PC-3 (cell line): Measurements from ENCODE around the gene RING1. TPM values are rescaled to one million over a fixed set of nuclear protein-coding genes. Genes with fewer than 3 reads are reported as not detected.

Source experiments
- ATAC-seq: fragments of 200-7000 bp; cut with Tn5 transposase; 2 replicates; pipeline ENCODE4 v1.9.1; 2020; ENCODE audit warnings: mild to moderate bottlenecking, moderate library complexity
- BruUV-seq: library from RNA; stranded (reverse); fragments of 400-500 nt; replicated peaks from 2 replicates; lab custom pipeline; 2021; lab: Mats Ljungman, UMichigan
- CTCF ChIA-PET: fragments of 300-600 bp; sonication (Branson Sonifier 250); formaldehyde crosslinking; loops from one replicate; lab custom pipeline; 2022; ENCODE audit warnings: antibody characterized with exemption; lab: Charles Lee
- POLR2A ChIA-PET: fragments of 300-600 bp; sonication (Branson Sonifier 250); formaldehyde crosslinking; loops from one replicate; lab custom pipeline; 2022; ENCODE audit warnings: antibody characterized with exemption; ENCODE audit not compliant: unreplicated experiment; lab: Charles Lee
- DNase-seq: peaks from one replicate; pipeline ENCODE4 v3.0.0-alpha.2; 2015
- H2AFZ ChIP-seq: fragments of 300-600 bp; sonication (generic); 2 replicates; pipeline ENCODE4 v1.6.0; 2016; ENCODE audit warnings: antibody characterized with exemption, low read length
- H3F3A ChIP-seq: fragments of 300-600 bp; sonication (generic); one replicate; pipeline ENCODE4 v1.6.0; 2017; ENCODE audit warnings: antibody characterized with exemption, low read length, control low read depth, mild to moderate bottlenecking; ENCODE audit not compliant: unreplicated experiment
- H3K27ac ChIP-seq: fragments of 300-600 bp; sonication (generic); 2 replicates; pipeline ENCODE4 v1.5.1; 2016; ENCODE audit warnings: mild to moderate bottlenecking, low read length
- H3K27me3 ChIP-seq: fragments of 300-600 bp; sonication (generic); 2 replicates; pipeline ENCODE4 v1.6.1; 2016; ENCODE audit warnings: low read length, mixed read lengths
- H3K36me3 ChIP-seq: fragments of 300-600 bp; sonication (generic); 2 replicates; pipeline ENCODE4 v1.6.1; 2016; ENCODE audit warnings: low read depth, mixed run types, low read length, mixed read lengths
- H3K4me1 ChIP-seq: fragments of 300-600 bp; sonication (generic); 2 replicates; pipeline ENCODE4 v1.5.1; 2016; ENCODE audit warnings: low read length; ENCODE audit not compliant: insufficient read depth
- H3K4me2 ChIP-seq: fragments of 300-600 bp; sonication (generic); 2 replicates; pipeline ENCODE4 v1.6.0; 2016; ENCODE audit warnings: low read length
- H3K4me3 ChIP-seq: fragments of 300-600 bp; sonication (generic); 2 replicates; pipeline ENCODE4 v1.5.1; 2016; ENCODE audit warnings: mild to moderate bottlenecking, low read length, mixed read lengths
- H3K79me2 ChIP-seq: fragments of 300-600 bp; sonication (generic); 2 replicates; pipeline ENCODE4 v1.6.1; 2017; ENCODE audit warnings: low read length, mixed read lengths
- H3K9ac ChIP-seq: fragments of 300-600 bp; sonication (generic); 2 replicates; pipeline ENCODE4 v1.6.0; 2016; ENCODE audit warnings: mild to moderate bottlenecking, low read length
- H3K9me2 ChIP-seq: fragments of 300-600 bp; sonication (generic); replicated peaks from 2 replicates; pipeline ENCODE4 v1.6.1; 2016; ENCODE audit warnings: mixed run types, low read length, mixed read lengths
- H3K9me3 ChIP-seq: fragments of 300-600 bp; sonication (generic); 2 replicates; pipeline ENCODE4 v1.6.1; 2016; ENCODE audit warnings: low read length, mixed read lengths
- H4K20me1 ChIP-seq: fragments of 300-600 bp; sonication (generic); 2 replicates; pipeline ENCODE4 v1.6.1; 2016; ENCODE audit warnings: low read length, mixed read lengths
- CTCF ChIP-seq: fragments of 300-600 bp; sonication (generic); conservative IDR thresholded peaks from 2 replicates; pipeline ENCODE4 v1.5.1; 2017; ENCODE audit warnings: antibody characterized with exemption, low read depth, mild to moderate bottlenecking, low read length
- EZH2 ChIP-seq: fragments of 300-600 bp; sonication (generic); IDR thresholded peaks from one replicate; pipeline ENCODE4 v1.6.1; 2017; ENCODE audit warnings: antibody characterized with exemption, mild to moderate bottlenecking, low read length; ENCODE audit not compliant: unreplicated experiment
- EZH2phosphoT487 ChIP-seq: fragments of 300-600 bp; sonication (generic); IDR thresholded peaks from 2 replicates; pipeline ENCODE4 v1.6.1; 2018; ENCODE audit warnings: mild to moderate bottlenecking, antibody characterized with exemption, low read length, borderline replicate concordance
- intact Hi-C: fragments of 100-400 bp; cut with micrococcal nuclease; formaldehyde crosslinking; loops from 2 replicates; pipeline ENCODE4 v1.9.0; 2023
- total RNA-seq: library from RNA; depleted of rRNA; stranded (reverse); fragments of >200 nt; gene quantifications from 2 replicates; pipeline ENCODE4 v1.2.3, GENCODE V29; 2014

Gene RING1
- total RNA-seq, 1 experiment from 2014 or later, result 23.3 TPM

GRCh38 chr6:33201935-33202334 is 6.4 kb upstream of the RING1 start:
- POLR2A ChIA-PET, result no interaction called here
- Histone ChIP-seq H3K4me2 (peak overlapping the region; percentile 99), H3K9ac (peak overlapping the region; percentile 98), H2AFZ (no peak overlapping the region), H3K9me3 (no peaks in the 10 kb centered on the region), H3F3A (no peaks in the 10 kb centered on the region), H3K9me2 (no peaks in the 10 kb centered on the region), H3K79me2 (peaks cover 62% of the 10 kb centered on the region), H3K4me3 (peak overlapping the region; percentile 97), H3K27me3 (no peaks in the 10 kb centered on the region), H3K4me1 (peaks cover 47% of the 10 kb centered on the region), H3K27ac (no peak overlapping the region), H4K20me1 (peaks cover 5% of the 10 kb centered on the region; the same call in 1 of the 2 replicates), H3K36me3 (peaks cover 24% of the 10 kb centered on the region)
- no TSS peak for BruUV-seq
- CTCF ChIA-PET, result no interaction called here
- no peak for TF ChIP-seq EZH2
- no peak for TF ChIP-seq EZH2phosphoT487
- no peak for TF ChIP-seq CTCF
- no peak for DNase-seq
- no peak for ATAC-seq
- intact Hi-C loops, result loop anchor here (10.0 kb wide), 2 partner anchors 73 to 213 kb away; partner anchors contain the start of genes B3GALT4, CUTA, PHF1 and RPS18

- Histone ChIP-seq H2AFZ (no peak overlapping the region), H3K9me2 (no peaks in the 10 kb centered on the region), H3K79me2 (peaks cover 58% of the 10 kb centered on the region), H4K20me1 (peaks cover 5% of the 10 kb centered on the region; the same call in 1 of the 2 replicates), H3F3A (no peaks in the 10 kb centered on the region), H3K4me1 (peaks cover 53% of the 10 kb centered on the region), H3K27ac (no peak overlapping the region), H3K4me2 (peak overlapping the region; percentile 99), H3K27me3 (no peaks in the 10 kb centered on the region), H3K9ac (no peak overlapping the region), H3K36me3 (peaks cover 21% of the 10 kb centered on the region), H3K4me3 (peak overlapping the region; percentile 97), H3K9me3 (no peaks in the 10 kb centered on the region)
- intact Hi-C loops, result loop anchor here (10.0 kb wide), 2 partner anchors 72 to 212 kb away; partner anchors contain the start of genes B3GALT4, CUTA, PHF1 and RPS18
- no peak for DNase-seq
- no TSS peak for BruUV-seq
- CTCF ChIA-PET, result no interaction called here
- POLR2A ChIA-PET, result no interaction called here
- TF ChIP-seq EZH2, result no peak
- TF ChIP-seq EZH2phosphoT487, result no peak
- no peak for TF ChIP-seq CTCF
- ATAC-seq, result no peak
Observed at GRCh38 chr6:33202799-33203198, 5.5 kb upstream of the RING1 start.

GRCh38 chr6:33203443-33204164 is 4.7 kb upstream of the RING1 start:
- ATAC-seq (no peak), DNase-seq (no peak)
- intact Hi-C loops, result loop anchor here (10.0 kb wide), 2 partner anchors 71 to 211 kb away; partner anchors contain the start of genes B3GALT4, CUTA, PHF1 and RPS18
- peak overlapping the region; percentile 99; the same call in 1 of the 2 replicates for H3K4me2 ChIP-seq
- no peaks in the 10 kb centered on the region for H3K27me3 ChIP-seq
- no peaks in the 10 kb centered on the region for H3F3A ChIP-seq
- H3K9me2 ChIP-seq, result no peaks in the 10 kb centered on the region
- peaks cover 52% of the 10 kb centered on the region for H3K79me2 ChIP-seq
- peaks cover 48% of the 10 kb centered on the region for H3K4me1 ChIP-seq
- no peak overlapping the region for H3K4me3 ChIP-seq
- H2AFZ ChIP-seq, result no peak overlapping the region
- H3K36me3 ChIP-seq, result peaks cover 21% of the 10 kb centered on the region
- no TSS peak for BruUV-seq
- no peaks in the 10 kb centered on the region for H3K9me3 ChIP-seq
- no peaks in the 10 kb centered on the region for H4K20me1 ChIP-seq
- H3K27ac ChIP-seq, result no peak overlapping the region
- CTCF ChIA-PET, result no interaction called here
- TF ChIP-seq EZH2phosphoT487, result no peak
- TF ChIP-seq EZH2, result no peak
- H3K9ac ChIP-seq, result no peak overlapping the region
- POLR2A ChIA-PET, result interaction anchor here (0.5 kb wide), 1 partner anchor 246 kb away, joined by 3 read pairs; no protein-coding TSS in a partner anchor
